Activated CD4-positive, CD25-positive, alpha-beta regulatory T cell (primary cell): ENCODE measurements around the gene PKHD1.

Source experiments
- DNase-seq, 4 experiments: peaks; one replicate each; lab custom pipeline; 2025; lab: John Stamatoyannopoulos, UW

The PKHD1 gene

GRCh38 chr6:52106994-52107393, 19.6 kb upstream of the PKHD1 start:
- no peak for DNase-seq

- no peak for DNase-seq
These were observed 17.6 kb upstream of the PKHD1 start for GRCh38 chr6:52104979-52105378.

DNA sequence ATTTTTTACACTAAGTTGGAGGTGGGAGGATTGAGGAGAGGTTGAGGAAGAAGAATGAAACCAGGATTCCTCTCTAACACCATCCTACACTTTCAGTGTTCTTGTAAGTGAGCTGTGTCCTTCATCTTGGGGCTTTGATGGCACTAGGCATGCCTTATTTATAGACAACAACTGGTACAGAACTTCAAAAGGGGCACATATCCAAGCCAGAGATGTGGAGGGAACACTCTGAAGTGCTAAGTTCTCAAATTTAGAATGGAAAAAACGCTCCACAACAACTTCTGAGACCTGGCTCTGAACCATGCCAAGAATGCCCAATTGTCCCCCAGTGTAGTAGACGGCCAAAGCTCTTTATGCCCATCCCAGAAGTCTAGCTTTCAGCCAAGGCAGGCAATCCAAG, 16.2 kb upstream of the PKHD1 start:
- no peak for DNase-seq

- no peak for DNase-seq
These were observed 15.0 kb upstream of the PKHD1 start for GRCh38 chr6:52102405-52102804.

DNA sequence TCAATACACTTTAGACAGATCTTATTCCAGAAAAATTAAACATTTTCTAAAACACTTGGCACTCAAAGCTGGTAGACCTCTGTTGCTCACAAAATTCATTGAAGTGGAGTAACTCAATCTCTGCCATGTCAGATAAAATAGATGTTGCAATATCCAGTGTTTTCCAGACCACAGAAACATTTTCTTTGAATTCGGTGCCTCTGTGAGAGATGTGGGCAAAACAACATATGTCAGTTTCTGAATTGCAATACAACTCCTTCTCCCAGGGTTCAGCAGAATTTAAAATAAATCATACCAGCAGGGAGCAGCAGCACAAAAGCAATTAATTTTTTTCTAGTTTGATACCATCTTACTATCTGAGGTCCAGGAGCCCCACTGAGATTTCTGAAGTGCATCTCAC, 11.3 kb upstream of the PKHD1 start:
- no peak for DNase-seq

- no peak for DNase-seq
These were observed 2.4 kb upstream of the PKHD1 start for GRCh38 chr6:52089758-52090348.

DNA sequence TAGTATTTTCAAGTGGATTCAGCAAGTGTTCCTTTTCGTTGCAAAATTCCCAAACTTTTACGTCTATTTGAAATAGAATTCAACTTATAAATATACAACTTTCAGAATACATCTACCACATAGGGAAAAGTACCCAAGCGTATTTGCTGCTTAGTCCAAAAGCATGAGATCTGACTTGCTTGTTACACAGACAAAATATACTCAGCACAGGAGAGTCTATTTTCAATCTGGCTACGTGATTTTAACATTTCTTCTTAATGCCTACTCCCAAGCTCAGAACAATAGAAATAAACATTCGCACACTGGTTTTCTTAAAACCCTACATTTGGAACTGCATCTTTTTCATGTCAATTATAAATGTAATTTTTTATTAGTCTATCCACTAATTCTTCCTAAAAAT, 672 bp downstream of the PKHD1 start:
- no peak for DNase-seq

- no peak for DNase-seq
These were observed 6.2 kb downstream of the PKHD1 start for GRCh38 chr6:52081237-52081636.

DNA sequence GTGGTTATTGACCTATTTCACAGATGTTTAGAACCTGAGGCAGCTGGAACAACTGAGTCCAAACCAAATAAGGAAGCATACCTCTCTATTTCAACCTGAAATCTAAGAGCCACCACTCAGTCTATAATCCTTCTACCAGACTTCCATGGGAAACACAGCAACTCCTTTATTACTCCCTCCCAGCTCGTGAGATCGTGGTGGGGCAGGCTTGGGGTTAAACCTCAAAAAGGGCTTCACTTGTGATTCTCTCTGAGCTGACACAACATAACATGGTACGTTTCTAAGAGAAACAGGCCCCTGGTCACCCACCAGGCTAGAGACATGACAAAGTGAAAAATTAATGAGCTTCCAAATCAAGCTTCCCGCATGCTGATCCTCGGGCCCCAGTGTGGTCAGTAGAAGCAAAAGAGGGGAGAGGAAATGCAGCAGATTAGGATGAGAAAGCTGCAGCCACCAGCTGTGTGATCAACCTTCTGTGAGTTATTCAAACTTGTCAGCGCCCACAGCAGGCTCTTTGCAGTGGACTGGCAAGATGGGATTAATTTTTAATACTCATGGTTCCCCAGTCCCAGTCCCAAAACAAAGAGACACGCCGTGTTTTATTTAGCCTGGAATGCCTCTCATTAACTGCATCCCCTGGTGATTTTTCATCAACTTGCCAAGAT, 9.3 kb downstream of the PKHD1 start:
- DNase-seq: no peak

DNA sequence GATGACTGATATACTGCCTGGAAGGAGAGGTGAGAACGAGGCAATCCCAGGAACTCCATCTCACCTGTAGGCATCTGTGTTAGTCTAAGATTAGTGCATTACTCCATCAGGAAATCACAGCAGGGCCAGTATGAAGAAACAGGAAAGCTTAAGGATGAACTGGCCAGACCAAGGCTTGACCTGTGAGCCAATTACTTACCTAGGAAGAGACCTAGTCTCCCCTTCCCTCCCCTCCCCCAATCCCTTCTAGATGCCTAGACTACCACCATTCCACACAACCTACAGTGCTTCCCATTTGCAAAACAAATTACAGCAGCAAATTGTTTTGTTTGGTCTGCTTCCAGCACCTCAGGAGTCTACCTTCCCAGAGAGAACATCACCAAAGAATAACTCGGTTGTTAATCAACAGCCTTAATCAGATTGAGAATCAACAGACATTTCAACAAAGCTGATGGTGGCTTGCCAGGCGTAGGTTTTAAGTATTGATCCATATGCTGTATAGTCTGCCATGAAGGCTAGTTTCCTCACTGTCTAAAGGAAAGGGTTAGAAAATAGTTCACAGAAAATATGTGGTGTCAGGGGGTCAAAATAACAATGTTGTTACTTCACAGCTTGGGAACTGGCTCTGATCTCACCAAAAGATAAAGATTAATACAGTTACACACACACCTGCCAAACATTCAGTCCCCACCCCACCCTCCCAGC, 10.1 kb downstream of the PKHD1 start:
- DNase-seq: no peak

- DNase-seq: no peak
These were observed 10.6 kb downstream of the PKHD1 start for GRCh38 chr6:52076791-52077179.

GRCh38 chr6:52074716-52075115, 12.7 kb downstream of the PKHD1 start:
- no peak for DNase-seq

- no peak for DNase-seq
These were observed 13.3 kb downstream of the PKHD1 start for GRCh38 chr6:52074155-52074554.

DNA sequence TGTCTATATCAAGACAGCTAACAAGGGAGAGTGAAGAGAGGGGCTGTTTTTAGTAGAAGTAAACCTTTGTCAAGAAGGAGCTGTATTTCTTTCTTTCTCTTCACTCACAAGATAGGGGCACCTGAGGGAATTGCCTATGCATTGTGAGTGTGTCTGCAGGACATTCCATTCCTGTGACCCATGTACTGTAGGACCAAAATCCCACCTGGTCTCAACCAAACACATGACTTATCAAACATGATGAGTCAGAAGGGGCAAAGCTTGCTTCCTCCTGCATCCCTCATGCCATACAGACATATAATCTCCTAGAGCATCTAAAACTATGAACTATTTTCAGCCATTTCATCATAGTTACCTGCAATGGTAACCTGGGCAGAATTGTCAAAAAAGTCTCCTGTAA, 21.8 kb downstream of the PKHD1 start:
- no peak for DNase-seq

DNA sequence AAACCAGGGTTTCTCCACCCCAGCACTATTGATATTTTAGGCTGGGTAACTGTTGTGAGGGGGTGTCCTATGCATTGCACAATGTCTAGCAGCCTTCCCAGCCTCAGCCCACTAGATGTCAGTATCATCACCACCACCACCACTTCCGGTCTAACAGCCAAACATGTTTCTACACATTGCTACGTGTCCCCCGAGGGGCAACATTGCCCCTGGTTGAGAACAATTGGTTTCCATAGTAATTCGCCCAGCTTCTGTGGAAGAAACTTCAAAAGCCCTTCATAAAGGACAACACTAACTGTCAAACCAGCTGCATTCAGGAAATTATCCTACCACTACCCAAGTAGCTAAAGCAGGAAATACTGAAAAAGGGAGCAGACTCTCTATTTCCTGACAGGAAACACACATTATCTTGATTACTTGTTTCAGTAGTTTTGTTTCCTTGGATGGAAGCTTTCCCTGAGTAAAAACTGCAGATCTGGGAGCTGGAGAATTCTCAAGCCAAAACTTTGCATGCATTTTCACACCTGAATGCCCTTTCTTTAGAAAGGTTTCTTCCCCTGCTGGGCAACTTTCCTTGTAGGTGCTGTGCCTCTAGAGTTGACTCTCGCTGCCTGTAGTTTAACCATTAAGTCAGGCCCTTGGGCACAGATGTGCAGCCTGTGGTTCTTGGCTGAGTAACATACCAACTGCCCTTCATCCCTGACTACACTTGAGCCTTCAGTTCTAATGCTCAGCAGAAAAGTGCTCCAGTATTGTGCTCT, 23.6 kb downstream of the PKHD1 start:
- DNase-seq: peak; percentile 2 to 18 (median 11)

DNA sequence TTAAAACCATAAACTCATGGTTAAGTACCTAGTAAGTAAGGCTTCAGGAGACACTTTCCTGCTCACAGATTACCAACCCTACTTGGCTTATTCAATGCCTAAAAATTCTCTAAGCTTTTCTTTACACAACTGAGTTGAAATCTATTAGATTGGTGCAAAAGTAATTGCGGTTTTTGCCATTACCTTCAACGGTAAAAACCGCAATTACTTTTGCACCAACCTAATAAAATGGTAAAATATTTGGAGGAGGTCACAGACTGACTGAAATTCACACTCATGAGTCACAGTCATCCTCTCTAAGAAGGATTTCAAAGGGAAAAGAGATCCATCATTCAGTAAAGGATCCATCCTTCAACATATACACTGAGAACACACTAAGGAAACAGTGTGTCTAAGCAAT, 25.9 kb downstream of the PKHD1 start:
- DNase-seq: no peak

- no peak for DNase-seq
These were observed 27.6 kb downstream of the PKHD1 start for GRCh38 chr6:52059821-52060220.

DNA sequence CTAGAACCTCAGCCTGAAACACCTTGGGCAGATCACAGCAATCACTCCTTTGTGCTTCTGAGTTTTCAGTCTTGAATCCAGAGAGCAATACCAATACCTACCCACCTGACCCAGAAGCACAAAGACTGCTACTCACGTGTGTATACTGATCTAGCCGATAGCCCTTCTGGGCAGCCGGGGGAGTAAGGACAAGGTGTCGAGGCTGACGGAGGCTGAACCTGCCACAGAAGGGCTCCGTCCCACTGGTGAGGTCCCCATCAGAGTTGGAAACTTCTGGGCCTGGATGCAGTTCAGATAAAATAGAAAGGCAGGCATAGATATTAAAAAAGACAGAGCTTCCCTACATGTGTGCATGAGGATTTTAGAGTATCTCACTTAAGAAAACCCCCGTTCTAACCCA, 32.0 kb downstream of the PKHD1 start:
- no peak for DNase-seq

- DNase-seq: no peak
These were observed 34.2 kb downstream of the PKHD1 start for GRCh38 chr6:52053038-52053695.

- no peak for DNase-seq
These were observed 37.4 kb downstream of the PKHD1 start for GRCh38 chr6:52050051-52050405.

DNA sequence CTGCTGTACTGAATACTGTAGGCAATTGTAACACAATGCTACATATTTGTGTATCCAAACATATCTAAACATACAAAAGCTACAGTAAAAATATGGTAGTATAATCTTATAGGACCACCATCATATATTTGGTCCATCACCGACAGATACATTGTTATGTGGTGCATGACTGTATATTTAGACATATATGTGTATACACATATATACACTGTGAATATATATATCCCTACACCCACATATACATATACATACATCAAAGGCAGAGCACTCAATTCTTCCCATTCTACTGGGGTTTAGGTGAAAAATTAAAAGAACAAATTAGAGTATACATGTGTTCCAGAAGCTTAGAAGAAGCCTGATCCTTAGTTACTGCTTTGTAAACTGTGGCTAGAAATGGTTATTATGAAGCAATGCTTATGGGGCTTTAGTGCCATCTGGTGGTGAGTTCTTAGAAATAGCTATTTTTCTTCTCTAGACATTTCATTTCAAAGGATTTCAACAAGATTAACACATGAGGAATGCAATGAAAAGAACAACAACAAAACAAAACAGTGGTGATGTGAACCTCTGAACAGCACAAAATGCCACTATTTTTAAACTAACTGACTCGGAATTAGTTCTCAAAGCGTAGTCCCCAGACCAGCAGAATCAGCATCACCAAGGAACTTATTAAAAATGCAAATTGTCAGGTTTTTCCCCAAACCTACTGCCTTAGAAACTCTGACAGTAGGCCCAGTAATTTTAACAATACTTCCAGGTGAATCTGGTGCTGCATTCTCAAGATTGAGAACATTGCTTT, 38.0 kb downstream of the PKHD1 start:
- no peak for DNase-seq

GRCh38 chr6:52046456-52046855, 41.0 kb downstream of the PKHD1 start:
- no peak for DNase-seq
